Peyer's patch (tissue), 4 donors: ENCODE measurements around the gene FTO. TPM values are rescaled to one million over a fixed set of nuclear protein-coding genes. Genes with fewer than 3 reads are reported as not detected.

Source experiments
- DNase-seq, 3 donors: peaks; one replicate each; pipeline ENCODE4 v3.0.0-alpha.2; 2017 to 2019
- H3K27ac ChIP-seq, 4 donors: fragments of 200-600 bp; sonication (generic); one replicate each; pipeline ENCODE4 v1.5.1; 2016 to 2019
- H3K27me3 ChIP-seq, 2 donors: fragments of 200-600 bp; sonication (generic); one replicate each; pipeline ENCODE4 v1.5.1; 2019
- H3K36me3 ChIP-seq, 3 donors: fragments of 200-600 bp; sonication (generic); one replicate each; pipeline ENCODE4 v1.5.1; 2016 to 2019
- H3K4me1 ChIP-seq, 4 donors: fragments of 200-600 bp; sonication (generic); one replicate each; pipeline ENCODE4 v1.5.1; 2016 to 2019
- H3K4me3 ChIP-seq, 4 donors: fragments of 200-600 bp; sonication (generic); 1 replicate in 3 of 4; 2 replicates in 1 of 4; pipeline ENCODE4 v1.5.1; 2016 to 2019; ENCODE audit warnings: mild to moderate bottlenecking in 1 of 4
- H3K9me3 ChIP-seq, 4 donors: fragments of 200-600 bp; sonication (generic); one replicate each; pipeline ENCODE4 v1.5.1; 2016 to 2019; ENCODE audit warnings: mild to moderate bottlenecking in 1 of 4
- POLR2A ChIP-seq, 2 donors: fragments of 450-650 bp; IDR thresholded peaks; one replicate each; pipeline ENCODE4 v1.5.1; 2017; ENCODE audit warnings: antibody characterized with exemption in 2 of 2, mild to moderate bottlenecking in 2 of 2, moderate library complexity in 2 of 2
- total RNA-seq, 4 donors: library from RNA; depleted of rRNA; stranded (reverse); fragments of >200 nt; gene quantifications; one replicate each; pipeline ENCODE4 v1.1.0, GENCODE V29; 2016
- TF ChIP-seq, protein P1 (sequence below), 6 experiments: fragments of 450-650 bp in 4 of 6; fragments of 200-600 bp in 2 of 6; sonication (generic) in 1 of 6; IDR thresholded peaks; one replicate each; pipeline ENCODE4 v1.5.1; 2017 to 2019; ENCODE audit warnings: antibody characterized with exemption in 6 of 6, mild to moderate bottlenecking in 3 of 6, moderate library complexity in 1 of 6

FTO gene
- total RNA-seq, 4 donors from 2014 or later: 37.0 to 95.7 (median 45.1) TPM

DNA sequence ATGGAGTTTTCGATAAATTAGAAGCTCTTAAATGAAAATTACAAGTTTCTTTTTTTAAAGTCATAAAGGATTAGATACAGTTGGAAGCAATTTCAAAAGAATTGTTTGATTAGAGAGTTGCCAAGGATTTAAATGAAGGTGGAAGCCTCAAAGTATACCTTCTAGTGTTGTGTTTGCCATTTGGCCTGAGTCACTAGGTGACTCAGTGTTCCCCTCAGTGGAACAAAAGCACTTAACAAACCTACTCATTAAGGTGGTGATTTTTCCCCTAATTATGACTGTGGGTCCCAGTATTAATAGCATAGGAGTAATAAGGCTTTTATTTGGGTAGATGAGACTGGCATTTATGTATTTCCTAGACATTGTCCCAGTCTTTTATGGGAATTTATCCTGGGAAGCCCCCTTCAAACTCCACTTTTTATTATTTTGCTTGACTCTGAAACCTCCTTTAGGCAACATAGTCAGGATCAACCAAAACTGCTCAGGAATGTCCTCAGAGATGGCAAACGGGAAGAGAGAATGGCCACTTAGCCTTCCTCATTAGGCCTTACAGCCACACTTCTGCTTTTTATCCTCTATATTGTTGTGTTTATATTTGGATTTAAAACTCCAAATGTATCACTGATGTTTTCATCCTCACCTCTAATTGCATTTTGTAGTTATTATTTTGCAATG is 161.0 kb downstream of the FTO start:
- H3K9me3 ChIP-seq: no peaks in the 10 kb centered on the region
- no peak overlapping the region for H3K27ac ChIP-seq
- TF ChIP-seq, protein P1, sequence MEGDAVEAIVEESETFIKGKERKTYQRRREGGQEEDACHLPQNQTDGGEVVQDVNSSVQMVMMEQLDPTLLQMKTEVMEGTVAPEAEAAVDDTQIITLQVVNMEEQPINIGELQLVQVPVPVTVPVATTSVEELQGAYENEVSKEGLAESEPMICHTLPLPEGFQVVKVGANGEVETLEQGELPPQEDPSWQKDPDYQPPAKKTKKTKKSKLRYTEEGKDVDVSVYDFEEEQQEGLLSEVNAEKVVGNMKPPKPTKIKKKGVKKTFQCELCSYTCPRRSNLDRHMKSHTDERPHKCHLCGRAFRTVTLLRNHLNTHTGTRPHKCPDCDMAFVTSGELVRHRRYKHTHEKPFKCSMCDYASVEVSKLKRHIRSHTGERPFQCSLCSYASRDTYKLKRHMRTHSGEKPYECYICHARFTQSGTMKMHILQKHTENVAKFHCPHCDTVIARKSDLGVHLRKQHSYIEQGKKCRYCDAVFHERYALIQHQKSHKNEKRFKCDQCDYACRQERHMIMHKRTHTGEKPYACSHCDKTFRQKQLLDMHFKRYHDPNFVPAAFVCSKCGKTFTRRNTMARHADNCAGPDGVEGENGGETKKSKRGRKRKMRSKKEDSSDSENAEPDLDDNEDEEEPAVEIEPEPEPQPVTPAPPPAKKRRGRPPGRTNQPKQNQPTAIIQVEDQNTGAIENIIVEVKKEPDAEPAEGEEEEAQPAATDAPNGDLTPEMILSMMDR (IDR thresholded peaks at IDR 0.05): no peak
- no peak for TF ChIP-seq POLR2A (IDR thresholded peaks at IDR 0.05)
- no peaks in the 10 kb centered on the region for H3K36me3 ChIP-seq
- no peaks in the 10 kb centered on the region for H3K4me1 ChIP-seq
- no peak for DNase-seq
- no peak overlapping the region for H3K4me3 ChIP-seq
- H3K27me3 ChIP-seq: no peaks in the 10 kb centered on the region

DNA sequence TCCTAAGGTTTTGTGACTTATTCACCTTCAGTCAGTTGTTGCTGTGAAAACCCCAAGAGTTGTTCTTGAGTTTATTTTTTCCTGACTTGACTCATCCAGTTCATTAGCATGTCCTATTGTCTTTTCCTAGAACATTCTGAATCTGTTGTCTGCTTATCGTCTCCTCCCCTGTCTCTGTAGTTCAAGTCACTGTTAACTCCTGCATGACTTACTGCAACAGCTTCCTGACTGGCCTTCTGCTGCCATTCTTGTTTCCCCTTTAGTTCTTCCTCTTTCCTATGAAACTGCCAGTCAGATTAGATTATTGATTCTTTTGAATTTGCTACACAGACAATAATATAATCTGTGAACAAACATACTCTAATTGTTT is 161.5 kb downstream of the FTO start:
- no peak for TF ChIP-seq POLR2A (IDR thresholded peaks at IDR 0.05)
- TF ChIP-seq, protein P1 (IDR thresholded peaks at IDR 0.05): no peak
- DNase-seq: no peak
- Histone ChIP-seq H3K36me3 (no peaks in the 10 kb centered on the region), H3K4me3 (no peak overlapping the region), H3K9me3 (peaks cover 0 to 1% (median 0%) of the 10 kb centered on the region in 4 donors), H3K27me3 (no peaks in the 10 kb centered on the region), H3K4me1 (no peaks in the 10 kb centered on the region), H3K27ac (no peak overlapping the region)

DNA sequence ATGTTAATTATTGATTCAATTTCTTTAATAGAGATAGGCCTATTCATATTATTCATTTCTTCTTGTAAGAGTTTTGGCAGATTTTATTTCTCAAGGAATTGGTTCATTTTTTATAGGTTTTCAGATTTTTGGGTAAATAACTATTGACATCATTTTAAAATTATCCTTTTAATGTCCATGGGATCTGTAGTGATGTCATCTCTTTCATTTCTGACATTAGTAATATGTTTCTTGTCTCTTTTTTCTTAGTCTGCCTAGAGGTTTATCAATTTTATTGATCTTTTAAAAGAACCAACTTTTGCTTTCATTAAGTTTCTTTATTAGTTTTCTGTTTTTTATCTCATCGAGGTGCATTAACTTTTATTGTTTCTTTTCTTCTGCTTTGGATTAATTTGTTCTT is 162.6 kb downstream of the FTO start:
- DNase-seq: no peak
- H3K9me3 ChIP-seq: peaks cover 0 to 3% (median 0%) of the 10 kb centered on the region in 4 donors
- H3K4me3 ChIP-seq: no peak overlapping the region
- H3K27me3 ChIP-seq: no peaks in the 10 kb centered on the region
- H3K27ac ChIP-seq: no peak overlapping the region
- no peaks in the 10 kb centered on the region for H3K4me1 ChIP-seq
- no peaks in the 10 kb centered on the region for H3K36me3 ChIP-seq
- TF ChIP-seq, protein P1 (IDR thresholded peaks at IDR 0.05): no peak
- no peak for TF ChIP-seq POLR2A (IDR thresholded peaks at IDR 0.05)

DNA sequence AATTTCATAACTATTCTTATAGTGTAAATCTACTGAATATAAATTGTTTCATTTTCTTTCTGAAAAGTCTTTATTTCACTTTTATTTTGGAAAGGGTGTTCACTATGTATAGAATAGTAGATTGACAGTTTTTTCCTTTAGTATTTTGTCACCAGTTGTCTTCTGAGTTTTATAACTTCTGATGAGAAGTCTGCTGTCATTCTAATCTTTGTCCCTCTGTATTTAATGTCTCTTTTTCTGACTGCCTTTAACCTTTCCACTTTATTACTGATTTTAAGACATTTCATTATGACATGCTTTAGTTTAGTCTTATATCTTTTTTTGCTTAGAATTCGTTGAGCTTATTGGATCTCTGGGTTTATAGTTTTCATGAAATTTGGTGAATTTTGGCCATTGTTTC is 166.9 kb downstream of the FTO start:
- Histone ChIP-seq H3K27ac (no peak overlapping the region), H3K36me3 (no peaks in the 10 kb centered on the region), H3K27me3 (no peaks in the 10 kb centered on the region), H3K4me1 (no peaks in the 10 kb centered on the region), H3K9me3 (peaks cover 0 to 3% (median 0%) of the 10 kb centered on the region in 4 donors), H3K4me3 (no peak overlapping the region)
- DNase-seq: no peak
- TF ChIP-seq, protein P1 (IDR thresholded peaks at IDR 0.05): no peak
- TF ChIP-seq POLR2A (IDR thresholded peaks at IDR 0.05): no peak

DNA sequence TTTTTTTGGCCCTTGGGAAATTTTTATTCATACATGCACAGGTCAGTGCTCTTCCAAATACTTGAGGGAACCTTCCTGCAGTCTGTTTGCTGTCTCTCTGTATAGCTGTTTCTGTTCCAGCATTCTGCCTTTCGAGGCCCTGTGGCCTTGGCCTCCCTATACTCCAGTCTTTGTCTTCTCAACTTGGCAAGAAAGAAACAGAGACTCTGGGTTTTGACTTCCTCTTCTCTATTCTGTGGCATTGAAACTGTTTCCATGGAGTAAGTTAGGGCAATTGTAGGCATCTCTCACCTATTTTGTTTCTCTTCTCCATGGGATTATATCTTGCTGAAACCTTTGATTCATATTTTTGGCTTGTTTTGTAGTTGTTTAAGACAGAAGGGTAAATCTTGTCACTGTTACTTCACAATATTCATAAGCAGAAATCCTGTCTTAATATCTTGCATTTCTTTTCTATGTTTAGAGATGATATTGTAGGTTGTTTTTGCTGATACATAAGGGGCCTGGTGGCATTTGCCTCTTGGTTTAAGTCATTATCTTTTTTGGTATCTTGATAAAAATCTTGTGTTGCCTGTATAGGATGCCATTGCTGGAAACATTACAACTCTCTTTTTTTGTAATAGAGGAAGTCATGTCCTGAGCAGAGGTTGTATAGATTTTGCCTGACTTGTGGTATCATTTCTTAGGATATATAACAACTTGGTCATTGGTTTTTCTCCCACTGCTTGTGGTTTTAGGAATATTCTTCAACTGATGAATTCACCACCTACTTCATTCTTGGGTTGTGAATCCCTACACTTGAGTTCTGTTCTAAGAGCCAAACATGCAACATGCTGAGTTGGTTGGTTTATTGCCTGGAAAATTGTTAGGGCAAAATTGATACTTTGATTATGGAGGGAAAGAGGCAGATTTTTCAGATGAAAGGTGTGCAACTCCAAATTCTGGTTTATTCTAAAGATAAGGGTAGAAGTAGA is 168.6 kb downstream of the FTO start:
- no peak for TF ChIP-seq POLR2A (IDR thresholded peaks at IDR 0.05)
- TF ChIP-seq, protein P1 (IDR thresholded peaks at IDR 0.05): no peak
- no peak overlapping the region for H3K27ac ChIP-seq
- no peaks in the 10 kb centered on the region for H3K4me1 ChIP-seq
- H3K4me3 ChIP-seq: no peak overlapping the region
- H3K27me3 ChIP-seq: no peaks in the 10 kb centered on the region
- H3K9me3 ChIP-seq: peaks cover 0 to 3% (median 0%) of the 10 kb centered on the region in 4 donors
- H3K36me3 ChIP-seq: no peaks in the 10 kb centered on the region
- no peak for DNase-seq
